ENCODE measurements around the gene DISP3.

The DISP3 gene

DNA sequence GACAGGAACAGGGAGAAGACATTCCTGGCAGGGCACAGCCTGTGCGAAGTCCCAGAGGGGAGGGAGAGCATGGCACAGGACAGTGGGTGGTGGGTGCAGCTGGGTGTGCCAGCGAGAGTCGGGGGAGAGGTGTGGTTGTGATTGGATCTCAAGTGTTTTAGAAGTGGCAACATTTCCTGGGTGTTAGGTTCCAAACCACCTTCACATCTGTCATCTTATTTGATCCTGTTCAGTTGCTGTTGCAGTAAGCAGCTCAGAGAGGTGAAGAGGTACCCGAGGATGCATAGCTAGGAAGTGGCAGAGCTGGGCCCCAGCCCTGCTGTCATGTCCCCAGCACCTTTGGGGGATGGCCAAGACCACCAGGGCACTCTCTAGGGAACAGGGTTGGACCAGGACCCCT, 22.0 kb upstream of the DISP3 start:
- no peak for DNase-seq (ENCODE audit: low spot score)

DNA sequence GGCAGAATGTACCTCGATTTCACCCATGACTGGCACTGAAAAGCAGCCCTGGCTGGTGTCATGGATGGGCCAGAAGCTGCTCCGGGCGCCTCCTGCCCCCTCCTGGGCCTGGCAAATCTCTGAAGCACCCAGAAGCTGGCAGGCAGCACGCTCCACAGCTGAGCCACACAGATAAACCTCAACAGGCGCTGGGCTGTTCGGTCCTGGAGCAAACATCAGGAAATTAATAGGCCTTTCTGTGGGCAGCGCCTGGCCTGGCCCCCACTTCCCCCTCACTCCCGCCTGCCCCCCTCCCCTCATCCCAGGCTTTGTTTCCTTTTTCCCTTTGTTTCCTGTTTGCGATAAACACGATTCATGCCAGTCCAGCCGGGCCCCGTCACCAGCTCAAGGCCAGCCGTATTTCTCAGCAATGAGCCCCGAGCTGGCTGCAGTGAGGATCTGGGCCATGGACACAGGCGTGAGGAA, 20.1 kb upstream of the DISP3 start:
- peak; percentile 92 for DNase-seq (ENCODE audit: low spot score)

DNA sequence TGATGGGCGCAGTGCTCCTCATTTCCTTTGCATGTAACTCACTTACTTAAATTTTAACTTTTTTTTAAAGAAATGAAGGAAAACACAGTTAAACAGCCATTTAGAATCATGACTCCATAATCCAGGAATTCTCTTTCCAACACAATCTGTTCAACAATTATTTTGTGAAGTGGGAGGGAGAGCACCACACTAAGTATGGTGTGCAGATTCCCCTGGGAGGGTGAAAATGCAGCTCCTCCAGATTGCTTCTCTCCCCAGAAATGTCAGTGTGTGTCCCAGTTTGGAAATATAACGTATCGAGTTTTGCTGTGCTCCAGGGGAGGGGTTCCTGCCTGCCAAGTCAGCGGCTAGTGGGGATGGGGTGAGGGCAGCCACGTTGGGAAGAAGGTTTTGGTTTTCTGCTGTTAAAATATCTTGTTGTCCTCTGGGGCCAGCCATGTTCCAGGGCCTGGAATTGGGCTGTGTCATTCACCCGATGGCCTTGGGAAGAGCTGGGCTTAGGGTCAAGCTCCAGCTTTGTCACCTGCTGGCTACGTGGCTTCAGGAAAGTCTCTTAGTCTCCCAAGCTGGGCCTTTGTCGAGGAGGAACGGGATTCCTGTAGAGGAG, 17.3 kb upstream of the DISP3 start:
- DNase-seq (ENCODE audit: low spot score), result peak; percentile 46

DNA sequence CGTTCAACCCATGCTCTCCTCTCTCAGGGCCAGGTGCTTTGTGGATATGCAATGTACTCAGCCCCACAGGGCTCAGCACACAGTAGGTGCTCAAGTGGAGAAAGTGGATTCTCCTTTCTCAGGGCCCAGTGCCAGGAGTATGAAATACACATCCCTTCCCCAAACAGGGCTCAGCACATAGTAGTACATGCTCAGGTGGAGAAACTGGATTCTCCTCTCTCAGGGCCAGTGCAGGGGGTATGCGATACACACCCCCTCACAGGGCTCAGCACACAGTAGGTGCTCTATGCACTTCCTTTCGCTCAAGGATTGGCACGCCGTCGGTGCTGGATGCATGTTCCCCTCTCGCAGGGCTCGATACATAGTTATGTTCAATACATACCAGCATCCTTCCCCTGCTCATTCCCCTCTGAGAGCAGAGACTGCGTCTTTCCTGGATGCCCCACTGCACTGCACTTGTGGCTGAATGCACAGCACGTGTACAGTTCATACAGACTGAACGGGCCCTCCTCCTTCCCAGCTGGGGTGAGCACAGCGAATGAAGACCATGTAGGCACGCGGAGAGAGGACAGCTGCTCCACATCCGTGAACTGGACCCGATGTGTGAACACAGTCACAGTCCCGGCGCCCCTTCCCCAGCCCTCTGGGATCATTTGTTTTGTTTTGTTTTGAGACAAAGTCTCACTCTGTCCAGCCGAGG, 16.6 kb upstream of the DISP3 start:
- no peak for DNase-seq (ENCODE audit: low spot score)

DNA sequence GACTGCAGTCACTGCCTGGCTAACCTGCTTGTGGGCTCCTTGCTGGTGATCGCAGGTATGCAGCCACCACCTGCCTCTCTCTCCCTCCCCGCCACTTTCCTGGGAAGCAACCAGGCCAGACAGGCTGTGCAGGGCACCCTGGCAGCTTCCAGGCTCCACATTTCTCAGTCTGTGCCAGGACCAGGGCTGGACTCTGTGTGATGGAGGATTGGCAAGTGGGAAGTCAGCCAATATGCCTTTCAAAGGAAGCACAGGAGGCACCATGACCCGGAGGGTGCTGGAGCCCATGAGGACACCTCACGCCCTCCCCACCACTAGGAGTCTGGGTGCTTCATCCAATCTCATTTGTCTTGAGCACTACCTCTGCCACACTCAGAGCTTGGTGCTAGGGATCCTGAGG, 15.8 kb upstream of the DISP3 start:
- no peak for DNase-seq (ENCODE audit: low spot score)

DNA sequence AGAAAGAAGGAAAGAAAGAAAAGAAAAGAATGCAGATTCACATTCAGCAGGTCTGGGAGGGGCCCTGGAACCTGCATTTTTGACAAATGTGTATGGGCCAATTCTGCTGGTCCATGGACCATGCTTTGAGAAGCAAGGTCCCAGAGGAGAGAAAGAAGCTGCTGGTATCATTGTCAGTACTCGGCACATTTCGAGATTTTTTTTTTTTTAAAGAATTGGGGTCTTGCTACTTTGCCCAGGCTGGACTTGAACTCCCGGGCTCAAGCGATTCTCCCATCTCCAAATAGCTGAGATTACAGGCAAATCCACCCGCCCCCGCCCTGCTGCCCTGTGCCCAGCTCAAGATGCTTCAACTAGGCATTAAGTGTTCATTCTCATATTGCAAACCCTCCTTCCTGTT, 13.6 kb upstream of the DISP3 start:
- no peak for DNase-seq (ENCODE audit: low spot score)

DNA sequence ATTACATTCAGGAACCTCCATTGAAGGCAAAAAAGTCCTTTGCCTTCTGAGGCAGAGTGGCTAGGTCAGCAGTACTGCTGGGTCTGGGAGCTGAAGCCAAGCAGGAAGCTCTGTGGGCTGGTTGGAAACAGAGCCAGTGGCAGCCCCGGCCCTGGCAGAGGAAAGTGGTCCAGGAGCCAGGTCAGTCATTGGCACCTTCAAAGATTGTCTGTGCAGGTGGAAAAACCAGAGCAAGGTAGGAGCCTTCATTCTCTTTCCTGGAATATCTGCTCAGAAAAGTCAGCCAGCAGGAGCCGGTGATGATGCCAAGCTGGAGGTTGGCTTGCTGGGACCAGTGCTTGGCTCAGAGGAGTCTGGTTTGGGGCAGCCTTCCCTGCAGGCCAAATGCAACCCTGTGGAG, 12.5 kb upstream of the DISP3 start:
- no peak for DNase-seq (ENCODE audit: low spot score)

DNA sequence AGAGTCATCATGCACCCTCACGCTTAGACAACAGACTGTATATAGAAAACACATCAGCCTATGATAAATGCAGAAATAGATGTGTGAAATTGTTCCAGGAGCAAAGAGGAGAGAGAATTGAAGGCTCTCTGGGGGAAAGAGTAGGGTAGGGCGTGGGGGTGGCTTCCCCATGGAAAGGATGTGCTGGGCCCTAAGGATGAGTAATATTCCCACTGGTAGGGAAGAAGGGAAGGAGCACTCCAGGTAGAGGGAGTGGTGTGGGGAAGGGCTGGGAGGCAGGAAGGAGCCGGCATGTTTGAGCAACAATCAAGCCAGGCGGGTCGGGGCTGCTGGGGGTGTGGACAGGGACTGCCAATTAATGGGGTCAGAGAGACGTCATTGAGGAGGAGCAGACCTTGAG, 10.1 kb upstream of the DISP3 start:
- DNase-seq (ENCODE audit: low spot score), result no peak

DNA sequence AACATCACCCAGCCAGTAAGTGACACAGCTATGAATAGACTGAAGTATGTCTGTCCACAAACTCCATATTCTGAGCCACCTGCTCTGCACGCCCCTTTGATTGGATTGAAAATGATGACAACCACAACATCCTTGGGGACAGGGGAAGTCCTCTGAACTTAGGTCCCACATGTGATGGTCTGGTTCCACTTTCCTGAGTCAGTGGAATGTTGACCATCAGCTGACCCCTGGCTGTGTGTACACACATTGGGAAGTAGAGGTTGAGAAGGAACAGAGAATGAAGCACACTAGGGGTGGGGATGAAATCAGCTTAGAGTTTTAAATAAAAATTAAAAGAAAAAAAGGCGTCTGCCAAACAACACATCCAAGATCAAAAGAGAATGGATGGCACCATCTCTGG, 8.0 kb upstream of the DISP3 start:
- DNase-seq (ENCODE audit: low spot score), result no peak

DNA sequence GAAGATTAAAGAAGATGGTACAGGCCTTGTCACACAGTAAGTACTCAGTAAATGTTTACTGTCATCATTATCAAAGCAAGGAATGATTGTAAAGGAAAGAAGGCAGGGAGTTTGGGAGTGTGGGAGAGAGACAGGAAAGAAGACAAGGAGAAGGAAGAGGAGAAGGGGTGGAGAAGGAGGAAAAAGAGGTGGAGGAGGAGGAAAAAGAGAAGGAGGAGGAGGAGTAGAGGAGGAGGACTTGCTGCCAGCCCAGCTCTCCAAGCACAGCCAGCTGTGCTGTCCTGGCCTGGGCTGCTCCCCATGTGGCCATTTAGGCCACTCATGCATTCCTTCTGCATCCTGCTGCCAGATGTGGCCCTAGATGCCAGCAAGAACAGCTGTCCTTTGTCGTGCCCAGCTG, 7.5 kb upstream of the DISP3 start:
- DNase-seq (ENCODE audit: low spot score), result no peak

DNA sequence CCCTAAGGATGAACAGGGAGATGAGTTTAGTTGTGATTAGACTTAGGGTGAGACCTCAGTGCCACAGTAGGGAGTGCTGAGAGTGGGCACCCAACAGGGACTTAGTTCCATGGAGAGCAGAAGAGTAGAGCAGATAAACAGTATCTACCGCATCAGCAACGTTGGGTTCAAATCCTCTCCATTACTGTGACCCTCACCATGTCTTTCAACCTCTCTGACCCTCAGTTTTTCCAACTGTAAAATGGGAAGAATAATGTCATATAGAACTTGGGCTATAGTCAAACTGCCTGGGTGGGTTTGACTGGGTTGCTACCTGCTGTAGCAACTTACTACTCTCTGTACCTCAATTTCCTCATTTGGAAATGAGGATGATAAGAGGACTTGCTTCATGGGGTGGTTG, 6.7 kb upstream of the DISP3 start:
- DNase-seq (ENCODE audit: low spot score), result no peak

DNA sequence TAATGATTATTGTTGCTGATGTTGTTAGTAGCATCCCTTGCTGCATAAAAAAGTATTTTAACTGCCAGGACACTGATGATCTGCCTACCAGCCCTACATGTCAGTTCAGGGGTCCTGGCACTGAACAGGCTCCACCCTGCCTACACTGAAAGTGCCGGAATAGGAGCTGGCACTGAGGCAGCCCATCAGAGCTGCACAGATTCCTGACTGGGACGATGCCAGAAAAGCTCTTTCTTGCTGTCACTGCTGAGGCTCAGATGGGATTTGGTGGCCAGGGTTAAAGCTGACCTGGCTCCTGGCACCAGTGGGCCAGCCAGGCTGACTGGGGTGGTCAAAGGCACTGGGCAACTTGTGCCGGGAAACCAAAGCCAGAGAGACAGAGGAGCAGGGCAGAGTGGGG, 6.2 kb upstream of the DISP3 start:
- DNase-seq (ENCODE audit: low spot score), result no peak

DNA sequence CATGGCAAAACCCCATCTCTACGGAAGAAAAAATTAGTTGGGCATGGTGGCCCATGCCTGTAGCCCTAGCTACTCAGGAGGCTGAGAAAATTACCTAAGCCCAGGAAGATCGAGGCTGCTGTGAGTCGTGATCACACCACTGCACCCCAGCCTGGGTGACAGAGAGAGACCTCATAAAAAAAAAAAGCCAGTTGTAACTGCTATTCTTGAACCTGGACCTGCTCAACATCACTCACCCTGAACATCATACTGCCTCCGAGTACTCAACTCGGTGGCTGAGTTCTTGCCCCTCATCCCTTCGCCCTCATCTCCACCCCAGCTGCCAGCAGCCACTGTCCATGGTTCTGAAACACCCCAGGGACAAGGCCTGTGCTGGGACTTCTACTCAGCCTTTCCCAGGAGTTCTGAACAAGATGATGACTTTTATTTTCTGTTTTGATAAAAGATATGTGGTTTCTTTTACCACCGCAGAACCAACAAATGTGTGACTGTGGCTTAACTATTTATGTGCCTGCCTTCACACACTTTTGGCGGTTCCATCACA, 5.4 kb upstream of the DISP3 start:
- DNase-seq (ENCODE audit: low spot score), result peak; percentile 45

DNA sequence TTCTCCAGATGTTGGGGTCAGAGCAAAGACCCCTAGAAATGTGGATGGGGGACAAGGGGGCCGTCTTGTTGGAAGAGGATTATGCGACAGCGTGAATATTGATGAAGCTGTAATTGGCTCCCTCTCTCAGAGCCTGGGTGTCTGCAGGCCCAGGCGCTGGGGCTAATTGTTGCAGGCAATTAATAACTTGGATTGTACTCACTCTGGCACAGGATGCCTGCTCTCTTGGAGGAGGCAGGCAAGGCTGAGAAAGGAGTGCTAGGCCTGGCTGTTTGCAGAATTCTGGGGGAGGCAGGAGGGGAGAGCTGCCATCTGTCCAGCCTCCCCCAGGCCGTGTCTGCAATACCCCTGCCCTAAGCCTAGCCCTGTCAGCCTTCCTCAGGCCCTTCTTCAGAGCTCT, 4.1 kb upstream of the DISP3 start:
- peak; percentile 47 for DNase-seq (ENCODE audit: low spot score)

DNA sequence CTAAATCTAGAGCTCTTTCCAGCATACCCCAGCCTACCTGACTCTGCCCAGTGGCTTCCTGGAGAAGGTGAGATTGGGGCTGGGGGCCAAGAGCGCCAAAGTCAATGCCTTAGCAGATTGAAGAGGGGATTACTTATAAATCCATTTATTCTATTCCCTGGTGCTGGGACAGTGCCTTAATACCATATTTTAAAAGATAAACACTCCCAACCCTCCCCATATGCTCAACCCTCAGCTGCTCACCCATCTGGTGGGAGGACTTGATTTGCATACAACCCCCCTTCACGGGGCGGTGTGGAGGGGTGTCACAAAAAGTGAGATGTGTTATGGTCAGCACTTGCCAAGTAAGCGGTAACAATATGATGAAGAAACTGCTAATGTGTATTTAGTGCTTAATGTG, 3.2 kb upstream of the DISP3 start:
- no peak for DNase-seq (ENCODE audit: low spot score)

DNA sequence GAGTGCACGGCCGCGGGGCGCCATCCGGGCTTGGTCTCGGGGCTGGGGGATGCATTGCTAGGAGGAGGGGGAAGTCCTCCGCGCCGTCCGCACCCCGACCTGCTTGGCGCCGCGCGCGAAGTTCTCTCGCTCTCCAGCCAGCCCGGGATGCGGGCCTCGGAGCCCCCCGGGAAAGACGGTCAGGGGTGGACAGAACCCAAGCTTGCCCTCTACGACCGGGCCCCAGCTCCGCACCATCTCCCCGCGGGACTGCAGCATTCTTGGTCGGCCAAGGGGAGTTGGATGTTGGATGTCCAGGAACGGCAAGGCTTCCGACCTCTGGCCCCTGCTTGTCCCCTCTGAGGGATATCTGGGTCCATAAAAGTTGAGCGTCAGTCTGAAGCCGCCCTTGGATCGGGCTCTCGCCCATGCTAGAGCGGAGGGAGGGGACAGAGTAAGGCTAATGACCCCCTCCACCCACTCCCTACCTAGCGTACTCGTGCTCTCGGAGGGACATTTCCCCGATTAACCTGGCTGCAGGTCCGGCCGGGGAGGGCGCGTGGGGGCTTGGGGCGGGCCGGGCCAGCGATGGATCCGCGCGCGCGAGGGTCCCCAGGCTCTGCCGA, 522 bp downstream of the DISP3 start:
- DNase-seq (ENCODE audit: low spot score), result no peak

DNA sequence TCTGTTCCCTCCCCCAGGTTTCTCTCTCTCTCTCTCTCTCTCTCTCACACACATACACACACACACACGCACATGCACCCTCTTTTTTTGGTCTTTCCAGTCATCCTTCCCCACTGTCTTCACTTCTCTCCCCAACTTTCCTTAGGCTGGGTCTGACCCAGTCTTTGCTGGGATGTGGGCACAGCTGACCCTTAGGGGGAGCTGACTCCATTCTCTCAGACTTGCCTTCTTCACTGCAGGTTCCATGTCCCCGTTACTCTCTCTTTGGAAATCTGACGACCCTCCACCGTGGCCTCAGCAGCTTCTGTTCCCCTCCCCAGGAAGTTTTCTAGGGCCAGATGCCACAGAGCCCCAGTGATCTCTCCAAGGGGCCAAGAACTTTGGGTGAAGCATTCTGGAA, 2.1 kb downstream of the DISP3 start:
- DNase-seq (ENCODE audit: low spot score), result no peak

DNA sequence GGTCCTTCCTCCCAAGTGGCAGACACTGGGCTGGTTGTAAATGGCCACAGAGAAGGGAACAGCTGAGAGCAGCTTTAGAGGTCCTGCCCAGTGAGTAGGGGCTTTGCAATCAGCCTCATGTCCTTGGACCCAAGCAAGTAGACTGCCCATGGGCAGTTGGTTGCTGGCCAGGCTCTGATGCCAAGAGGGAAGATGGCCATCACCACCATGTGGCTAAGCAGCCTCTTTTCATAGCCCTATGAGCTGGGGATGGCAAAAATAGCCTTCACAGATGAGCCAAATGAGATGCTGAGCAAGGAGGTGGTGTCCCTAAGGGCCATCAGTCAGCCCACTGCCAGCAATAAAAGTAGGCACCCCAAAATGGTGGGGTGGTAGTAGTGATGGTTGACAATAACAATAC, 3.2 kb downstream of the DISP3 start:
- DNase-seq (ENCODE audit: low spot score), result no peak

DNA sequence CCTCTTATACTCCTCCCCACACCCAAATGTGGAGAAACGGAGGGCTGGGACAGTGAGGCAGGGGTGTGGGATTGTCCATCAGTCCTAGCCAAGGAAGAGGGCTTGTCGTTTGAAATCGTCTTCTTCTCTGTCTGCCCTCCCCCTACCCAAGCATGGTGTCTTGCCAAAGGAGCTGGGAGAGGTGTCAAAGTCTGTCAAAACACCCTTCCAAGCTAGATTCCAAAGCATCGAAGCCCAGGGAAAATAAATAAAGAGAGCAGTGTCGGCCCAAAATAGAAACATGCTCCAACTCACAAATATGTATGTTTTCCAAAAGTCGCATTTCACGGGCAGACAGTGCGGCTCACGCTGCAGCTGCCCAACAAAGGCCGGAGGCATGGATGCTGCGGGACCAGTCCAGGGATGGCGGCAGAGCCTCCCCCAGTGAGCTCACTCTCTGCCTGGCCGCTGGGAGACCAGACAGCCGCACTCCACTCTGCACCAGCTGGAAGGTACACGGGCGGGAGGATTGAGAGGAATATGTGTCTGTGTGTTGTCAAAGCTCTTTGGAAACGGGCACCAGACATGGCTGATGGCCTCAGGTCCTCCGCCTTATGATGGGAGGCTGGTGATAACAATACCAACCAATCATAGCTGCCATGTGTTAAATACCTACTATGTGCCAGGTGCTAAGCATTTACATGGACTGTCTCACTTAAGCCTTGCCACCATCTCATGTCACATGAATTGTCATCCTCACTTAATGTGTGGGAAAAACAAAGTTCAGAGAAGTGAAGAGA, 3.9 kb downstream of the DISP3 start:
- DNase-seq (ENCODE audit: low spot score), result no peak

DNA sequence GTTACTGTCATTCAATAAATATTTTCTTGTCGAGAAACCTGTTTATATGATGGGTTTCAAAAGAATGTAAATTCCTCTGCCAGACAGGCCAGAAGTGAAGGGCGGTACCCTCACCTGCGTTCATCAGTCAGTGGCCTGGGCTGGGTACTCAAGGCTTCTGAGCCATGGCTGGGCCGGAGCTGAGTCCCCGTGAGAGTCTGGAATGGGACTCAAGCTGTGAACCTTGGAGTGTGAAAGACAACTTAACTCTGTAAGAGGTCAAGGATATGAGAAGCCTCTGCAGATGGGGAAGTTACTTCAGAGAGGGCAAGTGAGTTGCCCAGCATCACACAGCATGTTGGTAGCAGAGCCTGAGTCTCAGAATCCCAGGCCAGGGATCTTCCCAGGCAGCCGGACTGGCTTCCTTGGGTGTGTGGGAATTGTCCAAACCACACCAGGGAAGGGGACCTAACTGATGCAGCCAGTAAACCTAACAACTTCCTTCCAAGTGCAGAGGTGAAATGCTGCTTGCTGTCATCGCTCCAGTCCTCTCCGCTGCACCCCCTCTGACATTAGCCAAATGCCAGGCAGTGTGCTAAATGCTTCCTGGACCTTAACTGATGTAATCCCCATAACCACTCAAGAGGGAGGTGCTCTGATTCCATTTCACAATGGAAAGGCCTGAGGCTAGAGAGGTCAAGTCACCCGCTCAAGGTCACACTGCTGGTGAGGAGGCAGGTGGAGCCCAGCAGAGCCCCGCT, 4.8 kb downstream of the DISP3 start:
- DNase-seq (ENCODE audit: low spot score), result no peak

DNA sequence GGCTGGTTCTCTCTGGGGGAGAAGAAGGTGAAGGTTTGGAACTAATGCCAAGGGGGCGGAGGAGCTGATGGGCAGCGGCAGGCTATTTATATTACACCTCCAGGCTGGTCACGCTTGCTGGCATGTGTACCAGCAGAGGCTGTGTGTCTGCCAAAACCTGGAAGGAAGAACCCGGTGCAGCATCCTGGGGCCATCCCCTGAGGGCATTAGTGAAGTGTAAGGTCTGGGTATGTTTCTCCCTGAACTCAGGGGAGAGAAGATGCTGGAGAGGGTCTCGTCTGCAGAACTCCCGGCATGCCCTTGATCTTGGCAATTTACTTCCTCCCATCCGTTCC, 5.3 kb downstream of the DISP3 start:
- no peak for DNase-seq (ENCODE audit: low spot score)

DNA sequence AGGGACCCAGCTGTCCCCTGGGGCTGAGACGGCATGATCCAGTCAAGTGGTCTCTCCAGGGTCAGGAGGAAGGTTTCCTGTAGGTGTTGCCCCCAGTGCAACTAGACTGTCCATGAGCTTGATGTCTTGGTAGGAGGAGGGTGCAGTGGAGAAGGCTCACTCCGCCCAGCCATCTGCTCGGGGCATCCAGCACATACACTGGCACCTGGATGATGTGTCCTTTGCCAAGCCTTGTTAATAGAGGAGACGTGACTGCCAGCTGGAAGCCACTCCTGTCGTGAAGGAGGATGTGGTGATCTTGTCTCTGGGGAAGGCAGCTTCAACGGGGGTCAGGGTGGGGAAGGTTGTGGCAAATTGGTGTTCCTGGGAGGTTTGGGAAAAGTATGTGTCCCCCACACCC, 6.2 kb downstream of the DISP3 start:
- DNase-seq (ENCODE audit: low spot score), result no peak
